ENCODE measurements around the gene RBBP4.
A peak's percentile ranks its signal among the peaks of the same experiment; 100 is the strongest.

Gene RBBP4

GRCh38 chr1:32702599-32703478, 51.8 kb downstream of the RBBP4 start, which contains the start of gene SYNC:
TSS of gene SYNC (minus strand) at chr1:32702770. CDS start at chr1:32702660, 110 bp downstream.
- no peak for TF ChIP-seq CTCF (IDR thresholded peaks at IDR 0.05; ENCODE audit: low read depth, low read length)
- DNase-seq, result peak; percentile 28
- peak within 1 kb of the TSS; percentile 65 for H3K4me3 ChIP-seq (ENCODE audit: low read depth, low read length)
- no peaks in the 10 kb centered on the region for H3K9me3 ChIP-seq (ENCODE audit: severe bottlenecking)
- no peaks in the 10 kb centered on the region for H3K36me3 ChIP-seq
- no peaks in the 10 kb centered on the region for H3K27me3 ChIP-seq (ENCODE audit: insufficient read depth, low read depth, severe bottlenecking)
- no peak within 1 kb of the TSS; the same call in 1 of the 2 replicates for H3K27ac ChIP-seq

GRCh38 chr1:32703479-32704291, 52.7 kb downstream of the RBBP4 start:
- Histone ChIP-seq H3K36me3 (no peaks in the 10 kb centered on the region), H3K27ac (no peak overlapping the region), H3K27me3 (ENCODE audit: insufficient read depth, low read depth, severe bottlenecking) (no peaks in the 10 kb centered on the region), H3K4me3 (ENCODE audit: low read depth, low read length) (peak overlapping the region; percentile 65), H3K9me3 (ENCODE audit: severe bottlenecking) (no peaks in the 10 kb centered on the region)
- no peak for DNase-seq
- no peak for TF ChIP-seq CTCF (IDR thresholded peaks at IDR 0.05; ENCODE audit: low read depth, low read length)

GRCh38 chr1:32705516-32705915, 54.5 kb downstream of the RBBP4 start:
- no peak for DNase-seq
- no peaks in the 10 kb centered on the region for H3K9me3 ChIP-seq (ENCODE audit: severe bottlenecking)
- TF ChIP-seq CTCF (IDR thresholded peaks at IDR 0.05; ENCODE audit: low read depth, low read length), result no peak
- no peak overlapping the region for H3K27ac ChIP-seq
- H3K27me3 ChIP-seq (ENCODE audit: insufficient read depth, low read depth, severe bottlenecking), result no peaks in the 10 kb centered on the region
- H3K4me3 ChIP-seq (ENCODE audit: low read depth, low read length), result no peak overlapping the region
- no peaks in the 10 kb centered on the region for H3K36me3 ChIP-seq

GRCh38 chr1:32706491-32706890, 55.5 kb downstream of the RBBP4 start:
- H3K27ac ChIP-seq, result no peak overlapping the region

GRCh38 chr1:32709075-32709474, 58.1 kb downstream of the RBBP4 start:
- Histone ChIP-seq H3K4me3 (ENCODE audit: low read depth, low read length) (no peak overlapping the region), H3K27ac (no peak overlapping the region), H3K36me3 (no peaks in the 10 kb centered on the region), H3K27me3 (ENCODE audit: insufficient read depth, low read depth, severe bottlenecking) (no peaks in the 10 kb centered on the region), H3K9me3 (ENCODE audit: severe bottlenecking) (no peaks in the 10 kb centered on the region)
- no peak for DNase-seq
- no peak for TF ChIP-seq CTCF (IDR thresholded peaks at IDR 0.05; ENCODE audit: low read depth, low read length)

More at GRCh38 chr1:32706491-32706890, 55.5 kb downstream of the RBBP4 start:
- Histone ChIP-seq H3K36me3 (no peaks in the 10 kb centered on the region), H3K4me3 (ENCODE audit: low read depth, low read length) (no peak overlapping the region), H3K27me3 (ENCODE audit: insufficient read depth, low read depth, severe bottlenecking) (no peaks in the 10 kb centered on the region), H3K9me3 (ENCODE audit: severe bottlenecking) (no peaks in the 10 kb centered on the region)
- DNase-seq, result no peak
- no peak for TF ChIP-seq CTCF (IDR thresholded peaks at IDR 0.05; ENCODE audit: low read depth, low read length)
